PC-3 (cell line): ENCODE data around the gene CELF1. TPM values are rescaled to one million over a fixed set of nuclear protein-coding genes. Genes with fewer than 3 reads are reported as not detected.

Experiments
- ATAC-seq: fragments of 200-7000 bp; cut with Tn5 transposase; 2 replicates; pipeline ENCODE4 v1.9.1; 2020; ENCODE audit warnings: mild to moderate bottlenecking, moderate library complexity
- BruUV-seq: library from RNA; stranded (reverse); fragments of 400-500 nt; replicated peaks from 2 replicates; lab custom pipeline; 2021; lab: Mats Ljungman, UMichigan
- CTCF ChIA-PET: fragments of 300-600 bp; sonication (Branson Sonifier 250); formaldehyde crosslinking; loops from one replicate; lab custom pipeline; 2022; ENCODE audit warnings: antibody characterized with exemption; lab: Charles Lee
- POLR2A ChIA-PET: fragments of 300-600 bp; sonication (Branson Sonifier 250); formaldehyde crosslinking; loops from one replicate; lab custom pipeline; 2022; ENCODE audit warnings: antibody characterized with exemption; ENCODE audit not compliant: unreplicated experiment; lab: Charles Lee
- DNase-seq: peaks from one replicate; pipeline ENCODE4 v3.0.0-alpha.2; 2015
- H2AFZ ChIP-seq: fragments of 300-600 bp; sonication (generic); 2 replicates; pipeline ENCODE4 v1.6.0; 2016; ENCODE audit warnings: antibody characterized with exemption, low read length
- H3F3A ChIP-seq: fragments of 300-600 bp; sonication (generic); one replicate; pipeline ENCODE4 v1.6.0; 2017; ENCODE audit warnings: antibody characterized with exemption, low read length, control low read depth, mild to moderate bottlenecking; ENCODE audit not compliant: unreplicated experiment
- H3K27ac ChIP-seq: fragments of 300-600 bp; sonication (generic); 2 replicates; pipeline ENCODE4 v1.5.1; 2016; ENCODE audit warnings: mild to moderate bottlenecking, low read length
- H3K27me3 ChIP-seq: fragments of 300-600 bp; sonication (generic); 2 replicates; pipeline ENCODE4 v1.6.1; 2016; ENCODE audit warnings: low read length, mixed read lengths
- H3K36me3 ChIP-seq: fragments of 300-600 bp; sonication (generic); 2 replicates; pipeline ENCODE4 v1.6.1; 2016; ENCODE audit warnings: low read depth, mixed run types, low read length, mixed read lengths
- H3K4me1 ChIP-seq: fragments of 300-600 bp; sonication (generic); 2 replicates; pipeline ENCODE4 v1.5.1; 2016; ENCODE audit warnings: low read length; ENCODE audit not compliant: insufficient read depth
- H3K4me2 ChIP-seq: fragments of 300-600 bp; sonication (generic); 2 replicates; pipeline ENCODE4 v1.6.0; 2016; ENCODE audit warnings: low read length
- H3K4me3 ChIP-seq: fragments of 300-600 bp; sonication (generic); 2 replicates; pipeline ENCODE4 v1.5.1; 2016; ENCODE audit warnings: mild to moderate bottlenecking, low read length, mixed read lengths
- H3K79me2 ChIP-seq: fragments of 300-600 bp; sonication (generic); 2 replicates; pipeline ENCODE4 v1.6.1; 2017; ENCODE audit warnings: low read length, mixed read lengths
- H3K9ac ChIP-seq: fragments of 300-600 bp; sonication (generic); 2 replicates; pipeline ENCODE4 v1.6.0; 2016; ENCODE audit warnings: mild to moderate bottlenecking, low read length
- H3K9me2 ChIP-seq: fragments of 300-600 bp; sonication (generic); replicated peaks from 2 replicates; pipeline ENCODE4 v1.6.1; 2016; ENCODE audit warnings: mixed run types, low read length, mixed read lengths
- H3K9me3 ChIP-seq: fragments of 300-600 bp; sonication (generic); 2 replicates; pipeline ENCODE4 v1.6.1; 2016; ENCODE audit warnings: low read length, mixed read lengths
- H4K20me1 ChIP-seq: fragments of 300-600 bp; sonication (generic); 2 replicates; pipeline ENCODE4 v1.6.1; 2016; ENCODE audit warnings: low read length, mixed read lengths
- CTCF ChIP-seq: fragments of 300-600 bp; sonication (generic); conservative IDR thresholded peaks from 2 replicates; pipeline ENCODE4 v1.5.1; 2017; ENCODE audit warnings: antibody characterized with exemption, low read depth, mild to moderate bottlenecking, low read length
- EZH2 ChIP-seq: fragments of 300-600 bp; sonication (generic); IDR thresholded peaks from one replicate; pipeline ENCODE4 v1.6.1; 2017; ENCODE audit warnings: antibody characterized with exemption, mild to moderate bottlenecking, low read length; ENCODE audit not compliant: unreplicated experiment
- EZH2phosphoT487 ChIP-seq: fragments of 300-600 bp; sonication (generic); IDR thresholded peaks from 2 replicates; pipeline ENCODE4 v1.6.1; 2018; ENCODE audit warnings: mild to moderate bottlenecking, antibody characterized with exemption, low read length, borderline replicate concordance
- intact Hi-C: fragments of 100-400 bp; cut with micrococcal nuclease; formaldehyde crosslinking; loops from 2 replicates; pipeline ENCODE4 v1.9.0; 2023
- total RNA-seq: library from RNA; depleted of rRNA; stranded (reverse); fragments of >200 nt; gene quantifications from 2 replicates; pipeline ENCODE4 v1.2.3, GENCODE V29; 2014

CELF1 gene
- total RNA-seq, 1 experiment from 2014 or later, result 80.1 TPM

DNA sequence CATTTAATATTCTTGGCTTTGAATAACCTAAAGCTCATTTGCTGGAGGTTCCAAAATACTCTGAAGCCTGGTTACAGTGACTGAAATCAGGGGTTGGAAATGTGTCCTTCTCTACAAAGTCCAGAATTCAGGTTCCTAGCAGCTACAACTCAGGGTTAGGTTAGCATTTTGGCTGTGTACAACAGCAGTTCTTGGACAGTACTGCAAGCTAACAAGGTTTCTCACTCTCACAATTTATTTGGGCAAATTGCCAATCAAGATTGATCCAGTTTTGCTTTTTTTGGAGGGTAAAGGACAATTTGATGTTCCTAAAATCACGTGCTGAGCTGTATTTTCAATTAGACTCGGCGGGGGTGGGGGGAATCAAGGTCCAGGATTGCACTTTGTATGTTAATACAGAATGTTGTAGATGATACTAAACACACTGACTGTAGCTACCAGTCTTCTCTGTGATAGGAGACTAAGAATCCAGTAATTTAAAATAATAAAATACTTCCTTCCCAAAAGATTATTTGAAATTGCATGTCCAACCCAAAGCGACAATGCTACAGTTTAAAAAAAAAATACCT lies 54.3 kb downstream of the CELF1 start:
- TF ChIP-seq EZH2, result no peak
- TF ChIP-seq CTCF, result no peak
- no peak for TF ChIP-seq EZH2phosphoT487
- no peaks in the 10 kb centered on the region for H3K27me3 ChIP-seq
- H3K36me3 ChIP-seq, result peaks cover 31% of the 10 kb centered on the region; the same call in 1 of the 2 replicates
- no peak overlapping the region for H3K9ac ChIP-seq
- ChIA-PET CTCF (no interaction called here), POLR2A (no interaction called here)
- H3K79me2 ChIP-seq, result peaks cover 97% of the 10 kb centered on the region
- no peaks in the 10 kb centered on the region for H3K9me2 ChIP-seq
- H3K9me3 ChIP-seq, result no peaks in the 10 kb centered on the region
- DNase-seq (no peak), ATAC-seq (no peak)
- BruUV-seq, result no TSS peak
- H4K20me1 ChIP-seq, result peaks cover 11% of the 10 kb centered on the region; the same call in 1 of the 2 replicates
- no peaks in the 10 kb centered on the region for H3F3A ChIP-seq
- no peak overlapping the region for H3K27ac ChIP-seq
- H3K4me2 ChIP-seq, result no peak overlapping the region
- no peak overlapping the region for H2AFZ ChIP-seq
- H3K4me3 ChIP-seq, result no peak overlapping the region
- no peaks in the 10 kb centered on the region for H3K4me1 ChIP-seq
- intact Hi-C loops, result no loop called here

- TF ChIP-seq EZH2phosphoT487 (no peak), EZH2 (no peak), CTCF (no peak)
- ATAC-seq (no peak), DNase-seq (no peak)
- Histone ChIP-seq H3K27ac (no peak overlapping the region), H3K79me2 (peaks cover 96% of the 10 kb centered on the region), H3K4me3 (no peak overlapping the region), H3K9ac (no peak overlapping the region), H3K36me3 (peaks cover 29% of the 10 kb centered on the region; the same call in 1 of the 2 replicates), H3K9me3 (no peaks in the 10 kb centered on the region), H3K4me2 (no peak overlapping the region), H3K27me3 (no peaks in the 10 kb centered on the region), H2AFZ (no peak overlapping the region), H4K20me1 (peaks cover 11% of the 10 kb centered on the region; the same call in 1 of the 2 replicates), H3F3A (no peaks in the 10 kb centered on the region), H3K9me2 (no peaks in the 10 kb centered on the region), H3K4me1 (no peaks in the 10 kb centered on the region)
- intact Hi-C loops, result no loop called here
- ChIA-PET POLR2A (no interaction called here), CTCF (no interaction called here)
- no TSS peak for BruUV-seq
Observed at GRCh38 chr11:47498149-47498548, 54.8 kb downstream of the CELF1 start.

DNA sequence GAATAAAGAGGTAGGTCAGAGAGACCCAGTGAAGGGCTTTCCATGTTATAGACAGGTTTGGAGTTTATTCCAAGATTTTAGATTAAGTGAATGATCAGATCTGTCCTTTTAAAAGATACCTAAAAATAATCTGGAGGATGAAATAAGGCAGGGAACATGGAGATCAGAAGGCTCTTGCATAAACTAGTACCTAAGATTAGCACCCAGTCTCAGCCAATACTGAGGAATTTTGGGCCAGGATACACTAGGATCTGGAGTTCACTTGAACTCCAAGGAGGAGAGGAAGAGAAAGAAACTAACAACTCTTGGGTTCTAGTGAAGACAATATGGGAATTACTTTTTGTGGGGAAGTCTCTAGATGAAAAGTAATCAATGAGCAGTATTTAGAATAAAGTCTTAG lies 56.1 kb downstream of the CELF1 start:
- H3F3A ChIP-seq, result no peaks in the 10 kb centered on the region
- no peak for TF ChIP-seq EZH2phosphoT487
- no peak for TF ChIP-seq CTCF
- no peak for TF ChIP-seq EZH2
- no peaks in the 10 kb centered on the region for H3K4me1 ChIP-seq
- H3K9ac ChIP-seq, result no peak overlapping the region
- no peak overlapping the region for H3K4me3 ChIP-seq
- ChIA-PET POLR2A (no interaction called here), CTCF (no interaction called here)
- ATAC-seq (no peak), DNase-seq (no peak)
- H3K27ac ChIP-seq, result no peak overlapping the region
- peaks cover 24% of the 10 kb centered on the region; the same call in 1 of the 2 replicates for H3K36me3 ChIP-seq
- no peaks in the 10 kb centered on the region for H3K9me2 ChIP-seq
- intact Hi-C loops, result no loop called here
- H3K27me3 ChIP-seq, result no peaks in the 10 kb centered on the region
- peaks cover 11% of the 10 kb centered on the region; the same call in 1 of the 2 replicates for H4K20me1 ChIP-seq
- H3K4me2 ChIP-seq, result no peak overlapping the region
- H3K79me2 ChIP-seq, result peaks cover 88% of the 10 kb centered on the region
- H2AFZ ChIP-seq, result no peak overlapping the region
- no TSS peak for BruUV-seq
- H3K9me3 ChIP-seq, result no peaks in the 10 kb centered on the region
